ENCODE measurements around the gene ABHD16B. TPM values are rescaled to one million over a fixed set of nuclear protein-coding genes. Genes with fewer than 3 reads are reported as not detected.

The ABHD16B gene
- total and polyA plus RNA-seq, 2 of the 13 experiments (the other 11 are each of a cell fraction or from before 2014, with no cell fraction given) = not detected

DNA sequence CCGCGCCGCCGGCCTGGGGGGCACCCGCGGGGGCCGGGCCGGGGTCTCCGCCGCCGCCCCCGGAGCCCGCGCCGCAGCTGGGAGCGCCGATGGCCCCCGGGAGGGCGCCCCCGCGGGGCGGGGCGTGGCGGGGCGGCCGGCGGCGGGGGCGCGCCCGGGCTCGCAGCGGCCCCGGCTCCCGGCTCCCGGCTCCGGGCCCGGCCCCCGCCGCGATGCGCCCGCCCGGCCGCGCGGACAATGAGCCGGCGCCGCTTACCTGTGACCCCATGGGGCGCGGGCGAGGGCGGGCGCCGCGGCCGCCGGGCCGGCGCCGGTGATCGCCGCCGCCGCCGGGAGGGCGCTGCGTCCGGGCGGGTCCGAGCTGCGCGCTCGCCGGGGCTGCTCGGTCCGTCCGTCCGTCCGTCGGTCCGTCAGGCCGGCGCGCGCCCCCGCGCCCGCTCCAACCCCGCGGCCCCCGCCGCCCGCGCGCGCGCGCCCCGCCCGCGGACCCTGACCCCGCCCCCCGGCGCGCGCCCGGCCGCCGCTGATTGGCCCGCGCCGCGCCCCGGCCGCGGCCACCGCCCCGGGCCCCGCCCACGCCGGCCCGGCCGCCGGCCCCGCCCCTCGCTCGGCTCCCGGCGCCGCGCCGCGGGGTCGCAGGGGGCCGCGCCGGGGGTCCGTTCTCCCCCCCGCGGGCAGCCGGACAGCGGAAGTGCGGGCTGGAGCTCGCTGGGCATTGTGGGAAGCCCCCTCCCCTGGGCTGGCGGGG, 30.3 kb upstream of the ABHD16B start, which contains the start of gene ZBTB46 (continued):
- TF ChIP-seq, protein P1, sequence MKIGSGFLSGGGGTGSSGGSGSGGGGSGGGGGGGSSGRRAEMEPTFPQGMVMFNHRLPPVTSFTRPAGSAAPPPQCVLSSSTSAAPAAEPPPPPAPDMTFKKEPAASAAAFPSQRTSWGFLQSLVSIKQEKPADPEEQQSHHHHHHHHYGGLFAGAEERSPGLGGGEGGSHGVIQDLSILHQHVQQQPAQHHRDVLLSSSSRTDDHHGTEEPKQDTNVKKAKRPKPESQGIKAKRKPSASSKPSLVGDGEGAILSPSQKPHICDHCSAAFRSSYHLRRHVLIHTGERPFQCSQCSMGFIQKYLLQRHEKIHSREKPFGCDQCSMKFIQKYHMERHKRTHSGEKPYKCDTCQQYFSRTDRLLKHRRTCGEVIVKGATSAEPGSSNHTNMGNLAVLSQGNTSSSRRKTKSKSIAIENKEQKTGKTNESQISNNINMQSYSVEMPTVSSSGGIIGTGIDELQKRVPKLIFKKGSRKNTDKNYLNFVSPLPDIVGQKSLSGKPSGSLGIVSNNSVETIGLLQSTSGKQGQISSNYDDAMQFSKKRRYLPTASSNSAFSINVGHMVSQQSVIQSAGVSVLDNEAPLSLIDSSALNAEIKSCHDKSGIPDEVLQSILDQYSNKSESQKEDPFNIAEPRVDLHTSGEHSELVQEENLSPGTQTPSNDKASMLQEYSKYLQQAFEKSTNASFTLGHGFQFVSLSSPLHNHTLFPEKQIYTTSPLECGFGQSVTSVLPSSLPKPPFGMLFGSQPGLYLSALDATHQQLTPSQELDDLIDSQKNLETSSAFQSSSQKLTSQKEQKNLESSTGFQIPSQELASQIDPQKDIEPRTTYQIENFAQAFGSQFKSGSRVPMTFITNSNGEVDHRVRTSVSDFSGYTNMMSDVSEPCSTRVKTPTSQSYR (CRISPR knock-in tag; IDR thresholded peaks at IDR 0.05; ENCODE audit: borderline replicate concordance) = no peak
- no peak for TF ChIP-seq ZNF296 (CRISPR knock-in tag; conservative IDR thresholded peaks at IDR 0.05)
- TF ChIP-seq NKX3-1 (CRISPR knock-in tag; IDR thresholded peaks at IDR 0.05) = no peak
- no peak for TF ChIP-seq AGO1 (IDR thresholded peaks at IDR 0.05; ENCODE audit: low read depth, low read length, poor library complexity, severe bottlenecking)
- peak; percentile 24; the same call in 1 of the 2 replicates for TF ChIP-seq SIN3A (IDR thresholded peaks at IDR 0.05; ENCODE audit: borderline replicate concordance, low read depth, low read length)
- TF ChIP-seq CBFB (CRISPR knock-in tag; IDR thresholded peaks at IDR 0.05) = no peak
- no peak for TF ChIP-seq ZNF225 (CRISPR knock-in tag; IDR thresholded peaks at IDR 0.05)
- TF ChIP-seq, protein P2, sequence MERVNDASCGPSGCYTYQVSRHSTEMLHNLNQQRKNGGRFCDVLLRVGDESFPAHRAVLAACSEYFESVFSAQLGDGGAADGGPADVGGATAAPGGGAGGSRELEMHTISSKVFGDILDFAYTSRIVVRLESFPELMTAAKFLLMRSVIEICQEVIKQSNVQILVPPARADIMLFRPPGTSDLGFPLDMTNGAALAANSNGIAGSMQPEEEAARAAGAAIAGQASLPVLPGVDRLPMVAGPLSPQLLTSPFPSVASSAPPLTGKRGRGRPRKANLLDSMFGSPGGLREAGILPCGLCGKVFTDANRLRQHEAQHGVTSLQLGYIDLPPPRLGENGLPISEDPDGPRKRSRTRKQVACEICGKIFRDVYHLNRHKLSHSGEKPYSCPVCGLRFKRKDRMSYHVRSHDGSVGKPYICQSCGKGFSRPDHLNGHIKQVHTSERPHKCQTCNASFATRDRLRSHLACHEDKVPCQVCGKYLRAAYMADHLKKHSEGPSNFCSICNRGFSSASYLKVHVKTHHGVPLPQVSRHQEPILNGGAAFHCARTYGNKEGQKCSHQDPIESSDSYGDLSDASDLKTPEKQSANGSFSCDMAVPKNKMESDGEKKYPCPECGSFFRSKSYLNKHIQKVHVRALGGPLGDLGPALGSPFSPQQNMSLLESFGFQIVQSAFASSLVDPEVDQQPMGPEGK (CRISPR knock-in tag; IDR thresholded peaks at IDR 0.05) = peak; percentile 70
- TF ChIP-seq, protein P3, sequence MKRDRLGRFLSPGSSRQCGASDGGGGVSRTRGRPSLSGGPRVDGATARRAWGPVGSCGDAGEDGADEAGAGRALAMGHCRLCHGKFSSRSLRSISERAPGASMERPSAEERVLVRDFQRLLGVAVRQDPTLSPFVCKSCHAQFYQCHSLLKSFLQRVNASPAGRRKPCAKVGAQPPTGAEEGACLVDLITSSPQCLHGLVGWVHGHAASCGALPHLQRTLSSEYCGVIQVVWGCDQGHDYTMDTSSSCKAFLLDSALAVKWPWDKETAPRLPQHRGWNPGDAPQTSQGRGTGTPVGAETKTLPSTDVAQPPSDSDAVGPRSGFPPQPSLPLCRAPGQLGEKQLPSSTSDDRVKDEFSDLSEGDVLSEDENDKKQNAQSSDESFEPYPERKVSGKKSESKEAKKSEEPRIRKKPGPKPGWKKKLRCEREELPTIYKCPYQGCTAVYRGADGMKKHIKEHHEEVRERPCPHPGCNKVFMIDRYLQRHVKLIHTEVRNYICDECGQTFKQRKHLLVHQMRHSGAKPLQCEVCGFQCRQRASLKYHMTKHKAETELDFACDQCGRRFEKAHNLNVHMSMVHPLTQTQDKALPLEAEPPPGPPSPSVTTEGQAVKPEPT (CRISPR knock-in tag; IDR thresholded peaks at IDR 0.05; ENCODE audit: low read depth) = no peak

Measured in HepG2 (cell line).